ENCODE data around the gene DYRK2. TPM values are rescaled to one million over a fixed set of nuclear protein-coding genes. Genes with fewer than 3 reads are reported as not detected.

DYRK2 gene
- total and polyA plus RNA-seq, 2 experiments from 2014 or later = 7.4 to 20.3 TPM

- Histone ChIP-seq H3K36me3 (ENCODE audit: low read depth) (no peaks in the 10 kb centered on the region), H3K9me3 (ENCODE audit: low read depth) (no peaks in the 10 kb centered on the region), H4K20me1 (ENCODE audit: insufficient read depth) (no peaks in the 10 kb centered on the region), H3K27me3 (replicated peaks; ENCODE audit: insufficient read depth) (no peaks in the 10 kb centered on the region), H3F3A (ENCODE audit: insufficient read depth) (no peaks in the 10 kb centered on the region), H3K4me3 (no peak overlapping the region), H3K27ac (no peak overlapping the region), H3K79me2 (ENCODE audit: insufficient read depth) (no peaks in the 10 kb centered on the region), H3K9me2 (ENCODE audit: insufficient read depth) (no peaks in the 10 kb centered on the region), H3K4me1 (ENCODE audit: insufficient read depth) (no peaks in the 10 kb centered on the region), H3K4me2 (ENCODE audit: unreplicated experiment) (no peak overlapping the region), H2AFZ (no peak overlapping the region), H3K9ac (no peak overlapping the region)
- in situ Hi-C loops (cut with MboI) = no loop called here
- DNase-seq = no peak
- 56 to 78% methylated on average over 1 of the region's 1 CpG for WGBS, 2 experiments (ENCODE audit: low coverage in 1 of 2, low lambda C conversion rate in 2 of 2, missing lambda C conversion rate in 2 of 2)
- no peak for TF ChIP-seq EZH2phosphoT487 (IDR thresholded peaks at IDR 0.05; ENCODE audit: insufficient read depth, low read depth)
- no peak for TF ChIP-seq EZH2 (IDR thresholded peaks at IDR 0.05; ENCODE audit: insufficient read depth, poor library complexity, severe bottlenecking)
These were observed 40.8 kb downstream of the DYRK2 start for GRCh38 chr12:67689385-67689784.

- Histone ChIP-seq H3K9me2 (ENCODE audit: insufficient read depth) (no peaks in the 10 kb centered on the region), H3K27me3 (replicated peaks; ENCODE audit: insufficient read depth) (no peaks in the 10 kb centered on the region), H3K4me1 (ENCODE audit: insufficient read depth) (no peaks in the 10 kb centered on the region), H3K27ac (no peak overlapping the region), H4K20me1 (ENCODE audit: insufficient read depth) (no peaks in the 10 kb centered on the region), H3K36me3 (ENCODE audit: low read depth) (no peaks in the 10 kb centered on the region), H3K4me3 (no peak overlapping the region), H2AFZ (no peak overlapping the region), H3K4me2 (ENCODE audit: unreplicated experiment) (no peak overlapping the region), H3K9ac (no peak overlapping the region), H3K9me3 (ENCODE audit: low read depth) (no peaks in the 10 kb centered on the region), H3K79me2 (ENCODE audit: insufficient read depth) (no peaks in the 10 kb centered on the region), H3F3A (ENCODE audit: insufficient read depth) (no peaks in the 10 kb centered on the region)
- in situ Hi-C loops (cut with MboI) = no loop called here
- TF ChIP-seq EZH2phosphoT487 (IDR thresholded peaks at IDR 0.05; ENCODE audit: insufficient read depth, low read depth) (no peak), EZH2 (IDR thresholded peaks at IDR 0.05; ENCODE audit: insufficient read depth, poor library complexity, severe bottlenecking) (no peak)
- DNase-seq = no peak
- WGBS, 2 experiments (ENCODE audit: low coverage in 1 of 2, low lambda C conversion rate in 2 of 2, missing lambda C conversion rate in 2 of 2) = 100% methylated on average over 1 of the region's 1 CpG
These were observed 42.1 kb downstream of the DYRK2 start for GRCh38 chr12:67690656-67691055.

- TF ChIP-seq EZH2phosphoT487 (IDR thresholded peaks at IDR 0.05; ENCODE audit: insufficient read depth, low read depth) (no peak), EZH2 (IDR thresholded peaks at IDR 0.05; ENCODE audit: insufficient read depth, poor library complexity, severe bottlenecking) (no peak)
- H3K79me2 ChIP-seq (ENCODE audit: insufficient read depth) = no peaks in the 10 kb centered on the region
- H3K4me3 ChIP-seq = no peak overlapping the region
- no peaks in the 10 kb centered on the region for H3K27me3 ChIP-seq (replicated peaks; ENCODE audit: insufficient read depth)
- no peaks in the 10 kb centered on the region for H4K20me1 ChIP-seq (ENCODE audit: insufficient read depth)
- H3K27ac ChIP-seq = no peak overlapping the region
- 67% methylated on average over 5 of the region's 5 CpGs for WGBS, 2 experiments (ENCODE audit: low coverage in 1 of 2, low lambda C conversion rate in 2 of 2, missing lambda C conversion rate in 2 of 2)
- in situ Hi-C loops (cut with MboI) = no loop called here
- H3K9me2 ChIP-seq (ENCODE audit: insufficient read depth) = no peaks in the 10 kb centered on the region
- no peak for DNase-seq
- no peaks in the 10 kb centered on the region for H3K36me3 ChIP-seq (ENCODE audit: low read depth)
- H3K9ac ChIP-seq = no peak overlapping the region
- no peaks in the 10 kb centered on the region for H3K4me1 ChIP-seq (ENCODE audit: insufficient read depth)
- no peaks in the 10 kb centered on the region for H3K9me3 ChIP-seq (ENCODE audit: low read depth)
- H3K4me2 ChIP-seq (ENCODE audit: unreplicated experiment) = no peak overlapping the region
- H2AFZ ChIP-seq = no peak overlapping the region
- no peaks in the 10 kb centered on the region for H3F3A ChIP-seq (ENCODE audit: insufficient read depth)
These were observed 42.7 kb downstream of the DYRK2 start for GRCh38 chr12:67691220-67691619.

DNA sequence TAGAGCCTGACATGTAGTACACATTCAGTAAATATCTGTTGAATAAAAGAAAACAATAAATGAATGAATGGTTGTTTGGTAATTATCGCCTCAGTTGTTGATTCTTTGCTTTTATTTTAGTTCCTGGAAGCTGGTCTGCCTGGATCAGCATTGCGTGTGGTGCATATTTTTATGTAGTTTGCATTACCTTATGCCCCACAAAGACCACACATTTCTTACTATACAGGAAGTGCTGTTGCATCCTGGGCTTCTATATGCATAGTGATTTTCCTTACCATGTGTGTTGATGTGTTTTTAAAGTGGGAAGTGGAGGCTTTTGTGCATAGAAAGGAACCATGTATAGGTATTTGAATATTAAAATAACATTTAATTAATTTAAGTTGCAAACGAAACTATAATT is 43.6 kb downstream of the DYRK2 start:
- Histone ChIP-seq H3K4me3 (no peak overlapping the region), H4K20me1 (ENCODE audit: insufficient read depth) (no peaks in the 10 kb centered on the region), H2AFZ (no peak overlapping the region), H3K27me3 (replicated peaks; ENCODE audit: insufficient read depth) (no peaks in the 10 kb centered on the region), H3K4me2 (ENCODE audit: unreplicated experiment) (no peak overlapping the region), H3F3A (ENCODE audit: insufficient read depth) (0 out of 2 replicates have a peak, but pooled peaks cover 2% of the 10 kb centered on the region), H3K9me3 (ENCODE audit: low read depth) (no peaks in the 10 kb centered on the region), H3K4me1 (ENCODE audit: insufficient read depth) (peaks cover 1% of the 10 kb centered on the region; the same call in 1 of the 2 replicates), H3K9me2 (ENCODE audit: insufficient read depth) (no peaks in the 10 kb centered on the region), H3K9ac (no peak overlapping the region), H3K36me3 (ENCODE audit: low read depth) (no peaks in the 10 kb centered on the region), H3K79me2 (ENCODE audit: insufficient read depth) (no peaks in the 10 kb centered on the region), H3K27ac (no peak overlapping the region)
- in situ Hi-C loops (cut with MboI) = no loop called here
- no peak for DNase-seq
- TF ChIP-seq EZH2 (IDR thresholded peaks at IDR 0.05; ENCODE audit: insufficient read depth, poor library complexity, severe bottlenecking) (no peak), EZH2phosphoT487 (IDR thresholded peaks at IDR 0.05; ENCODE audit: insufficient read depth, low read depth) (no peak)
- 94 to 96% methylated on average over 3 of the region's 3 CpGs for WGBS, 2 experiments (ENCODE audit: low coverage in 1 of 2, low lambda C conversion rate in 2 of 2, missing lambda C conversion rate in 2 of 2)

- 98 to 100% methylated on average over 2 of the region's 2 CpGs for WGBS, 2 experiments (ENCODE audit: low coverage in 1 of 2, low lambda C conversion rate in 2 of 2, missing lambda C conversion rate in 2 of 2)
- Histone ChIP-seq H3K4me3 (no peak overlapping the region), H3K4me1 (ENCODE audit: insufficient read depth) (peaks cover 10% of the 10 kb centered on the region), H3K27ac (no peak overlapping the region), H3K9me2 (ENCODE audit: insufficient read depth) (no peaks in the 10 kb centered on the region), H3K79me2 (ENCODE audit: insufficient read depth) (no peaks in the 10 kb centered on the region), H2AFZ (no peak overlapping the region), H3K9me3 (ENCODE audit: low read depth) (no peaks in the 10 kb centered on the region), H3K9ac (no peak overlapping the region), H3F3A (ENCODE audit: insufficient read depth) (peaks cover 11% of the 10 kb centered on the region), H3K27me3 (replicated peaks; ENCODE audit: insufficient read depth) (no peaks in the 10 kb centered on the region), H3K4me2 (ENCODE audit: unreplicated experiment) (no peak overlapping the region), H4K20me1 (ENCODE audit: insufficient read depth) (no peaks in the 10 kb centered on the region), H3K36me3 (ENCODE audit: low read depth) (no peaks in the 10 kb centered on the region)
- DNase-seq = no peak
- TF ChIP-seq EZH2phosphoT487 (IDR thresholded peaks at IDR 0.05; ENCODE audit: insufficient read depth, low read depth) (no peak), EZH2 (IDR thresholded peaks at IDR 0.05; ENCODE audit: insufficient read depth, poor library complexity, severe bottlenecking) (no peak)
- in situ Hi-C loops (cut with MboI) = no loop called here
These were observed 44.4 kb downstream of the DYRK2 start for GRCh38 chr12:67692966-67693365.

Measured in GM23248 (cell line).